Activated CD4-positive, alpha-beta T cell treated with anti-CD3 and anti-CD28 coated beads, Interleukin-2, Interleukin-6, amounts not matched to agents 100 ng/mL and 50 ng/mL, durations not matched to agents 16 hours and 8 hours (primary cell): ENCODE results near the gene MRE11.
"Not testable (repeated sequence)": the region's sequence is repeated elsewhere in the genome, so short reads cannot be mapped to it uniquely, and the experiment has no call there.

Experiments
- DNase-seq: peaks from one replicate; pipeline ENCODE4 v3.0.0-alpha.2; 2020

The MRE11 gene

GRCh38 chr11:94493281-94494125 lies at the start of gene MRE11, which contains the start of gene ANKRD49:
Gene MRE11 (minus strand): TSS chr11:94493844. CDS start chr11:94492801, 1,043 bp downstream.
Gene ANKRD49 (plus strand): TSS chr11:94493984. CDS start chr11:94496694, 2,710 bp downstream.
- DNase-seq: peak; percentile 98

DNA sequence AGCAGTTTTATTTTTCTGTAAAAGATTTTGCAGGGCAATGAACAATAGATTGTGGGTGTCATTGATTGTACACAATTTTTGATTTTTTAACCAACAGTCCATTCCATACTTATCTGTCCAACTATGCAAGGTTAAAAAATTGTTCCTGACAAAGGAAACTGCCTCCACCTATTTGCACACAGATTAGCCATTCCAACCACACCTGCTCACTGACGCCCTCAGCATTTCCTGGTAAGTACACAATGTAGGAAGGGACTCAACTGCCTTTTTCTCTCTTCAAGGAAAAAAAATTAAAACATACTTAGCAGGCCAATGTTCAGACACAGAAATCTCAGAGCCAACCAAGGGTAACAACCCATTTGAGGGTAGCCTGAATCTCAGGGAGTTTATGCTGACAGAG lies 45.8 kb upstream of the MRE11 start:
- no peak for DNase-seq

GRCh38 chr11:94537031-94537600 lies 43.5 kb upstream of the MRE11 start:
- DNase-seq: no peak

GRCh38 chr11:94536386-94536785 lies 42.7 kb upstream of the MRE11 start:
- DNase-seq: no peak

GRCh38 chr11:94533696-94534630 lies 40.3 kb upstream of the MRE11 start:
- no peak for DNase-seq

DNA sequence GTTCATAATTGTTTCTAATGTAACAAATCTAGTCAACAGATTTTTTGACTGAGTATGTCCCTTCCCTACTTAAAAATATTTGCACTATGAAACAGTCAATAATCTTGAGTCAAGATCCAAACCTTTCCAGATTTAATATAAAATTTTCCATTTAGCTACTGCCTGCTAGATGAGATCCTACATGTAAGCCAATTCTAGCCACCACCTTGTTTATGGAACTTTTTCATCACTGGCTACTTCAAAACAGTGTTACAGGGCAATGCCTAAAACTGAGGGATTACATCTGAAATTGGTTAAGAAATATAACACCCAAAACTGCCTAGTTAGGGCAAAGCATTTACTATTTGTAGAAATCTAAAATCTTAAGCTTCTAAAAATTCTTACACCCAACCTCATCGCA lies 39.6 kb upstream of the MRE11 start:
- DNase-seq: no peak

DNA sequence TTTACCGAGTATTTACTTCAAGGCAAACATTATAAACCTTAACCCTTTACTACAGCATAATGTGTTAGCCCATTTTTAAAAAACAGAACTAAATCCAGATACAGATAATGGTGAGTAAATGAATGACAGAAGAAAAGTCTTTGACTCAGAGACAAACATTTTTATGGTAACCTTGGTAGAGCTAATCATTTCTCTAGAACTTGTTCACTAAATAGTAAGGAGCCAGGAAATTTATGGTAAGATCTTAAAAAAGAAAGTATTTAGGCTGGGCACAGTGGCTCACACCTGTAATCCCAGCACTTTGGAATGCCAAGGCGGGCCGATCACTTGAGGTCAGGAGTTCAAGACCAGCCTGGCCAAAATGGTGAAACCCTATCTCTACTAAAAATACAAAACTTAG lies 38.6 kb upstream of the MRE11 start:
- DNase-seq: no peak

- DNase-seq: no peak
Measured at GRCh38 chr11:94528551-94528950, 34.9 kb upstream of the MRE11 start.

- DNase-seq: no peak
Measured at GRCh38 chr11:94526645-94527438, 33.2 kb upstream of the MRE11 start.

DNA sequence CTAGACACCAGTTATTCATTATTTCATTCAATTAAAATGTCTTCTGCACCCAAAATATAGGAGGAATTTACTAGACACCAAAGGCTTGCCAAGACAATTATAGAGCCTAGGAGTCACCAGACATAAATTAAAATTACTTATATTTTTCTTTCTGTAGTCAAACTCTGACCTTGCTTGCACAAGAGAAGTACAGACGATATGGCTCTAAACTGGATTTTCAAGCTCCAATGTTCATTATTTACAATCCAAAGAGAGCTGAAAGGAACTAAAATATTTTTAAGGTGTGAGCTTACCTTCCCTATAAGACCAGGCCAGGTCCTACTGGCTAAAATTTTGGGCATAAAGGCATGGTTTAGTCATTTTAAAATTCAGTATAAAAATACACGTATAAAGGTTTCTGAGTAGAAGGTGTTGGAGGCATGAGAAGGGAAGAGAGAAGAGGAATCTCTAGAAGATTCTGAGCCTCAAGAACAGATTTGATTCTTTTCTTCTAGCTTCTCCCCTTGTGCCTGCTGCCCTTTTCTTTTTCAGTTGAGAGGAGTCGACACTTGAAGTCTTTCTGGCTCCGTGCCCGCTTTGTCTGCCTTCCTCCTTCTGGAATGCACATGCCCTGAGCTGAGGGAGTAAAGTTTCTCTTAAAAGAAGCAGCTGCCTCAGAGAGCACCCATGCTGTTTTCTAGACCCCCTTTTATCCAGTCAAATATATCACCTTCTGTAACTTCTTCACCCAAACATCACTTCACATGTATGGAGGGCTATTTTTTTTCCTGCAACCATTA lies 32.1 kb upstream of the MRE11 start:
- no peak for DNase-seq

DNA sequence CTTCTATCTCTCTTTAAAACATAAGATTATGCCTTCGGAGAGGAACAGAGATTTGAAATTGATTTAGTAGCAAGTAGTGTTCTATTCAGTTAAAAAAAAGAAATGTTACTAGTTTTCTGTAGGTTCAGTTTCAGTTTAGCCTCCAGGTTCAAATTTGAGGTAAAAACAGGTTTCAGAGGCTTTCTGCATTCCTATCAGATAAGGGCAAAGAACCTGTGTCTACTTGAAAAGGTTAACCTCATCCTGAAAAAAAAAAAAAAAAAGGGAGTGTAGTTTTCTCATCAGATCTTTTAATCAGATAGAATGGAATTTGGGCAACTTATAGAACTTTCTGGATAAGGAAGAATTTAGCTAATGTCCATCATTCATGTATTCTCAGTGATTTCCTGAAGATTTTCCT lies 30.7 kb upstream of the MRE11 start:
- DNase-seq: no peak

DNA sequence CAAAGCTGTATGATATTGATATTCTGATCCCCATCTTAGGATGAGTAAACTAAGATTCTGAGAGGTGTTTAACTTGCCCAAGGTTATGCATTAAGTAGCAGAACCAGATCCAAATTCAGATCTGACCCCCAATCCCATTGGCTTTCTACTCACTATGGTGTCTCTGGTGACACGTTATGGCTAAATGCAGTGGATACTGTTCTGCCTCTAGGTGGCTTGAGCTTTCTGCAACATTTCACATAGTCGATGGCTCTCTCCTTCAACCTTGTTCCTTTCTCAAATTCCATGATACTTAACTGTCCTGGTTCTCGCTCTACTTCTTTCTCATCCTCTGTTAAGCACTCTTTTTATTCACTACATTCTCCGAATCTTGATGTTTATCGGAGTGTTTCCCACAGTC lies 28.0 kb upstream of the MRE11 start:
- DNase-seq: no peak

- peak; percentile 33 for DNase-seq
Measured at GRCh38 chr11:94519478-94520084, 25.9 kb upstream of the MRE11 start.

DNA sequence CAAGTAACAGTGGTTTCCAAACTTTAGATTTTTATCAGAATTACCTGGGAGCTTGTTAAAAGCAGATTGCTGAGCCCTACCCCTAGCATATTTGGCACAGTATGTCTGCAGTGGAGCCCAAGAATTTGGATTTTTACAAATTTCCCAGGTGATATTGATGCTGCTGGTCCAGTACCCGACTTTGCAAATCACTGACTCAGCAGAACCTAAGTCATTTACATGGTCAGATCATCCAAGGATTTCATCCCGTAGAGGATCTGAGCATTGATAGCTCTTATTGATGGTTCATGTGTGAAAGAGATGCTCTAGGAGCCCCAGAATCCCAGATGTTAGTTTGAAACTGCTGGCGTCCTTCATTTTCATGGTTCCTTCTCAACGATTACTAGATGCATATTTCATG lies 24.7 kb upstream of the MRE11 start:
- no peak for DNase-seq

DNA sequence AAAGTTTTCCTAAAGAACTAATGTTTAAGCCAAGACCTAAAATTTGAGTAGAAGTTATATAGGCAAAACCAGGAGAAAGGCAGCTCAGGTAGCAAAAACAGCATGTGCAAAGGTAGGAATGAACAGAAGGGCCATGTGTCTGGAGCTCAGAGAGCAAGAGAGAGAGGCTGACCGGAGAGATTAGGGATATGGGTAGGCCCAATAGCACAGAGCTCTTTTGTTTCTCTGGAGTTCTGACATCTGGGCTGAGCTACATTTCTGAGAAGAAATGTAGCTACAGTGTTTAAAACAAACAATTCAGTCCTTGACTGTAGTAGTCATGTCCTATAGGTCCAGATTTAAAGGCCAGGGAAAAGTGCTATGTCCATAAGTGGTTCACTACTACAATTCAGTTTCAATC lies 23.1 kb upstream of the MRE11 start:
- no peak for DNase-seq

DNA sequence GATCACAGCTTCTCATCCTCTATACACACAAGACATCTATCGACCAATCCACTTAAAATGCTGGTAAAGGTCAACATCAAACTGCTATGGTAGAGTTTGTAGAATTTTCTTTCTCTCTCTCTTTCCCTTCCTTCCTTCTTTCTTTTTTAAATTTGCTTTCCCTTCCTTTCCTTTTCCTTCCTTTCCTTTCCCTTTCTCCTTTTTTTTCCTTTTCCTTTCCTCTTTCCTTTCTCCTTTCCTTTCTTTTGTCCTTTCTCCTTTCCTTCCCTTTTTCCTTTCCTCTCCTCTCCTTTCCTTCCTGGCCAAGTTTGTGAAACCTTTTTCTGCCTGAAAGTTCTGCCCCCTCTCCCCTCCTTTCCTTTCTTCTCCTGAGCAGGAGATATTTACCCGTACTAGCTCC lies 21.8 kb upstream of the MRE11 start:
- no peak for DNase-seq

- no peak for DNase-seq
Measured at GRCh38 chr11:94513091-94513490, 19.4 kb upstream of the MRE11 start.

DNA sequence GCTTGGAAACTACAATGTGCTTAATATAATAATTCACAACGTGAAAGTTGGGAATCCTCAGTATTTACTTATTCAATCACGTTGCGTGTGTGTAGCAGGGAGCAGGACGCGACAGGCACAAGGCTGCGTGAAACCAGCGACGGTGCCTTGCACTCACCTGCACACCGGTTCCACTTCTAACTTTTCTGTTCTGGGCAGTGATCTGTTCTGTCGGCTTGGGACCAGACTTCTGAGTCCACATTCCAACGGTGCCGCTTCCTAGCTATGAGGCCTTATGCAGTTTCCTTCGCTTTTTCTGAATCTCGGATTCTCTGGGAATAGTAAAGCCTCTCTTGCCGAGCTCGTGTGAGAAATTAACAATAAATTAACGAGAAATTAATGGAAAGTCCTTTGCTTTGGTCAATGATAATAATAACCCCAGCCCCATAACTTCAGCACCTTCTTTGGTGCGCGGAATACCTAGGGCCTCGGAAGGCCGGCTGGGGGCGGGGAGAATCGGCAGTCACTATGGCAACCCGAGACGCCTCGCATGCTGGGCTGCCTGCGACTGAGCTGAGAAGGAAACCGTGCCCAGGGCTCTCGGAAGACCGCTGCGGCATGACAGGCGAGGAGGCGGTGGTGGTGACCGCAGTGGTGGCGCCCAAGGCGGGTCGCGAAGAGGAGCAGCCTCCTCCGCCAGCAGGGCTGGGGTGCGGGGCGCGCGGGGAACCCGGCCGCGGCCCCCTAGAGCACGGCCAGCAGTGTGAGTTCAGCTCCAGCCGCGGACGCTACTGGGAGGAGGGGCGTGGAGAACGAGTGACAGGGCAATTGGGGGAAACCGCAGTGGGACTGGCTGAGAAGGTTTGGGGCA lies 18.5 kb upstream of the MRE11 start, which contains the start of gene C11orf97:
Gene C11orf97, plus strand, starts transcription at position 530 of the 850 bp plus-strand sequence. Its CDS starts 68 bp downstream, at position 598.
- peak; percentile 57 for DNase-seq

DNA sequence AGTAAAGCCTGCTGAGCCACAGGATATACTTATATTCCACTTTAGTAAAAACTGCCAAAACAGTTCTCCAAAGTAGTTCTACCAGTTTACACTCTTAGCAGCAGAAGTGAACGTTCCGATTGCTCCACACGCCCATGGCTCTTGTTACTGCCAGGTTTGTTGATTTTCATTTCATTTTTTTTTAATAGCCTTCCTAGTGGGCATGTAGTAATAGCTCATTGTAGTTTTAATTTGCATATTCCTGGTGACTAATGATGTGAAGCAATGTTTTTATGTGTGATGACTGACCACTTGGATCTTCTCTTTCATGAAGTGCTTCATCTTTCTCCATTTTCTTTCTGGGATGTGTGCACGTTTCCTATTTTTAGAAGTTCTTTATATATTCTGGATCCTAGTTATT lies 13.8 kb upstream of the MRE11 start:
- DNase-seq: no peak

DNA sequence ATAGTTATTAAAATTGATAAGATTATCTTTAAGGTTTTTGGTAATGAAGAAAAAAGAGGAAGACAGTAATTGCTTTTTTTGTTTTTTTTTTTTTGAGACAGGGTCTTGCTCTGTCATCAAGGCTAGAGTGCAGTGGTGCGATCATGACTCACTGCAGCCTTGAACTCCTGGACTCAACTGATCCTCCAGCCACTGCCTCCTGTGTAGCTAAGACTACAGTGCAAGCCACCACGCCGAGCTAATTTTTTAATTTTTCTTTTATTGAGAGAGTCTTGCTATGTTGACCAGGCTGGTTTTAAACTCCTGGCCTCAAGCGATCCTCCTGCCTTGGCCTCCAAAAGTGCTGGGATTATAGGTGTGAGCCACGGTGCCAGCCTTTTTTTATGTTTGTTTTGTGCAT lies 12.9 kb upstream of the MRE11 start:
- DNase-seq: not testable (repeated sequence)
